ENCODE results near the gene FMN2. TPM values are rescaled to one million over a fixed set of nuclear protein-coding genes. Genes with fewer than 3 reads are reported as not detected.

The FMN2 gene
- total RNA-seq, 3 donors from 2014 or later, result 0.80 to 4.2 (median 3.3) TPM

- H3K27me3 ChIP-seq, result peaks cover 4 to 26% of the 10 kb centered on the region in 2 donors
- no peak overlapping the region for H3K4me3 ChIP-seq
- no peak overlapping the region for H3K27ac ChIP-seq
- no peak for TF ChIP-seq CTCF (IDR thresholded peaks at IDR 0.05)
- no peak for TF ChIP-seq POLR2AphosphoS5 (IDR thresholded peaks at IDR 0.05)
- no peak for TF ChIP-seq POLR2A (IDR thresholded peaks at IDR 0.05)
- no peak for DNase-seq (ENCODE audit: low spot score in 2 of 2)
- no peaks in the 10 kb centered on the region for H3K9me3 ChIP-seq
- H3K4me1 ChIP-seq, result no peaks in the 10 kb centered on the region
- H3K36me3 ChIP-seq, result no peaks in the 10 kb centered on the region
- intact Hi-C loops (cut with DNase I; ENCODE audit: low total_unique reads), result no loop called here
Measured at GRCh38 chr1:240090014-240090413, 1.7 kb upstream of the FMN2 start.

- Histone ChIP-seq H3K27me3 (peaks cover 4 to 26% of the 10 kb centered on the region in 2 donors), H3K9me3 (no peaks in the 10 kb centered on the region), H3K4me3 (peak overlapping the region in 2 of 3 donors; percentile 55 to 70), H3K4me1 (no peaks in the 10 kb centered on the region), H3K36me3 (no peaks in the 10 kb centered on the region), H3K27ac (no peak overlapping the region)
- DNase-seq (ENCODE audit: low spot score in 2 of 2), result no peak
- TF ChIP-seq POLR2A (IDR thresholded peaks at IDR 0.05), result no peak
- TF ChIP-seq CTCF (IDR thresholded peaks at IDR 0.05), result no peak
- no peak for TF ChIP-seq POLR2AphosphoS5 (IDR thresholded peaks at IDR 0.05)
- intact Hi-C loops (cut with DNase I; ENCODE audit: low total_unique reads), result no loop called here
Measured at GRCh38 chr1:240090957-240091600, 604 bp upstream of the FMN2 start.

GRCh38 chr1:240092301-240093119 lies 827 bp downstream of the FMN2 start:
- H3K27me3 ChIP-seq, result peaks cover 4 to 26% of the 10 kb centered on the region in 2 donors
- DNase-seq (ENCODE audit: low spot score in 2 of 2), result no peak
- TF ChIP-seq POLR2A (IDR thresholded peaks at IDR 0.05) (no peak), POLR2AphosphoS5 (IDR thresholded peaks at IDR 0.05) (no peak), CTCF (IDR thresholded peaks at IDR 0.05) (no peak)
- no peaks in the 10 kb centered on the region for H3K36me3 ChIP-seq
- intact Hi-C loops (cut with DNase I; ENCODE audit: low total_unique reads), result no loop called here
- H3K27ac ChIP-seq, result peak overlapping the region; percentile 42 to 71
- no peaks in the 10 kb centered on the region for H3K9me3 ChIP-seq
- H3K4me1 ChIP-seq, result no peaks in the 10 kb centered on the region
- peak overlapping the region; percentile 28 to 70 (median 55) for H3K4me3 ChIP-seq

GRCh38 chr1:240093120-240093961 lies 1.7 kb downstream of the FMN2 start:
- no peaks in the 10 kb centered on the region for H3K4me1 ChIP-seq
- peak overlapping the region; percentile 42 to 71 for H3K27ac ChIP-seq
- peaks cover 4 to 26% of the 10 kb centered on the region in 2 donors for H3K27me3 ChIP-seq
- no peaks in the 10 kb centered on the region for H3K36me3 ChIP-seq
- DNase-seq (ENCODE audit: low spot score in 2 of 2), result no peak
- TF ChIP-seq POLR2AphosphoS5 (IDR thresholded peaks at IDR 0.05) (no peak), POLR2A (IDR thresholded peaks at IDR 0.05) (no peak), CTCF (IDR thresholded peaks at IDR 0.05) (no peak)
- H3K4me3 ChIP-seq, result peak overlapping the region; percentile 28 to 70 (median 55)
- no peaks in the 10 kb centered on the region for H3K9me3 ChIP-seq
- intact Hi-C loops (cut with DNase I; ENCODE audit: low total_unique reads), result no loop called here
